A673 (cell line): ENCODE data around the gene ACP7. TPM values are rescaled to one million over a fixed set of nuclear protein-coding genes. Genes with fewer than 3 reads are reported as not detected.
A peak's percentile ranks its signal among the peaks of the same experiment; 100 is the strongest.

Experiments
- BruUV-seq: library from RNA; stranded (reverse); fragments of 400-500 nt; replicated peaks from 2 replicates; lab custom pipeline; 2021; lab: Mats Ljungman, UMichigan
- CTCF ChIA-PET: fragments of 300-600 bp; sonication (Branson Sonifier 250); formaldehyde crosslinking; loops from one replicate; lab custom pipeline; 2022; ENCODE audit warnings: antibody characterized with exemption; lab: Charles Lee
- POLR2A ChIA-PET: fragments of 300-600 bp; sonication (Branson Sonifier 250); formaldehyde crosslinking; loops from one replicate; lab custom pipeline; 2022; ENCODE audit warnings: antibody characterized with exemption; ENCODE audit not compliant: low non-redundant PET; lab: Charles Lee
- DNase-seq: peaks from one replicate; pipeline ENCODE4 v3.0.0-alpha.2; 2015; ENCODE audit warnings: low spot score
- H3K27ac ChIP-seq: fragments of 200-600 bp; sonication (generic); 2 replicates; pipeline ENCODE4 v1.5.1; 2016; ENCODE audit warnings: mixed run types, low read depth, mild to moderate bottlenecking, mixed read lengths, antibody characterized with exemption, low read length; ENCODE audit not compliant: poor library complexity, severe bottlenecking
- H3K27me3 ChIP-seq: fragments of 200-600 bp; sonication (generic); replicated peaks from 2 replicates; pipeline ENCODE4 v1.6.1; 2017; ENCODE audit warnings: mixed run types, low read depth, mild to moderate bottlenecking, mixed read lengths, antibody characterized with exemption, low read length; ENCODE audit not compliant: insufficient read depth, poor library complexity
- H3K36me3 ChIP-seq: fragments of 200-600 bp; sonication (generic); 2 replicates; pipeline ENCODE4 v1.6.1; 2016; ENCODE audit warnings: mixed run types, mild to moderate bottlenecking, mixed read lengths, antibody characterized with exemption, low read length; ENCODE audit not compliant: insufficient read depth, poor library complexity, severe bottlenecking
- H3K4me1 ChIP-seq: fragments of 200-600 bp; sonication (generic); 2 replicates; pipeline ENCODE4 v1.6.1; 2017; ENCODE audit warnings: mixed run types, mild to moderate bottlenecking, mixed read lengths, antibody characterized with exemption, low read length; ENCODE audit not compliant: insufficient read depth, poor library complexity, severe bottlenecking
- H3K4me3 ChIP-seq: fragments of 200-600 bp; sonication (generic); 2 replicates; pipeline ENCODE4 v1.5.1; 2016; ENCODE audit warnings: low read depth, mixed run types, mild to moderate bottlenecking, mixed read lengths, low read length; ENCODE audit not compliant: poor library complexity, severe bottlenecking
- H3K9me3 ChIP-seq: fragments of 200-600 bp; sonication (generic); 2 replicates; pipeline ENCODE4 v1.6.1; 2016; ENCODE audit warnings: mixed run types, low read depth, mild to moderate bottlenecking, mixed read lengths, antibody characterized with exemption, low read length; ENCODE audit not compliant: poor library complexity, severe bottlenecking
- EZH2 ChIP-seq: fragments of 200-600 bp; sonication (generic); IDR thresholded peaks from 2 replicates; pipeline ENCODE4 v1.6.1; 2017; ENCODE audit warnings: borderline replicate concordance, low read depth, mild to moderate bottlenecking, mixed read lengths, antibody characterized with exemption, low read length; ENCODE audit not compliant: poor library complexity, severe bottlenecking
- intact Hi-C: fragments of 100-400 bp; cut with micrococcal nuclease; formaldehyde crosslinking; loops from one replicate; pipeline ENCODE4 v1.10.0; 2022; ENCODE audit not compliant: unreplicated experiment
- total RNA-seq: library from RNA; stranded (reverse); gene quantifications from 2 replicates; pipeline ENCODE4 v1.2.3, GENCODE V29; 2021
- TF ChIP-seq, protein P1 (sequence below): fragments of 300-800, 200-600 bp; sonication (generic); conservative IDR thresholded peaks from 2 replicates; pipeline ENCODE4 v1.5.1; 2017; ENCODE audit warnings: low read depth, mild to moderate bottlenecking, antibody characterized with exemption, low read length, moderate library complexity, mixed read lengths

ACP7 gene
- total RNA-seq, 1 experiment from 2014 or later, result not detected

GRCh38 chr19:39038098-39038497 is 46.1 kb upstream of the ACP7 start:
- peak; percentile 86 for DNase-seq
- ChIA-PET CTCF (interaction anchor here (0.6 kb wide), 1 partner anchor 108 kb away, joined by 4 read pairs; the partner anchor contains the start of genes MRPS12 and SARS2), POLR2A (no interaction called here)
- Histone ChIP-seq H3K4me3 (peak overlapping the region; percentile 34), H3K36me3 (no peaks in the 10 kb centered on the region), H3K27me3 (no peaks in the 10 kb centered on the region), H3K4me1 (peaks cover 11% of the 10 kb centered on the region), H3K9me3 (no peaks in the 10 kb centered on the region), H3K27ac (no peak overlapping the region)
- BruUV-seq, result no TSS peak
- intact Hi-C loops, result no loop called here
- TF ChIP-seq, protein P1, sequence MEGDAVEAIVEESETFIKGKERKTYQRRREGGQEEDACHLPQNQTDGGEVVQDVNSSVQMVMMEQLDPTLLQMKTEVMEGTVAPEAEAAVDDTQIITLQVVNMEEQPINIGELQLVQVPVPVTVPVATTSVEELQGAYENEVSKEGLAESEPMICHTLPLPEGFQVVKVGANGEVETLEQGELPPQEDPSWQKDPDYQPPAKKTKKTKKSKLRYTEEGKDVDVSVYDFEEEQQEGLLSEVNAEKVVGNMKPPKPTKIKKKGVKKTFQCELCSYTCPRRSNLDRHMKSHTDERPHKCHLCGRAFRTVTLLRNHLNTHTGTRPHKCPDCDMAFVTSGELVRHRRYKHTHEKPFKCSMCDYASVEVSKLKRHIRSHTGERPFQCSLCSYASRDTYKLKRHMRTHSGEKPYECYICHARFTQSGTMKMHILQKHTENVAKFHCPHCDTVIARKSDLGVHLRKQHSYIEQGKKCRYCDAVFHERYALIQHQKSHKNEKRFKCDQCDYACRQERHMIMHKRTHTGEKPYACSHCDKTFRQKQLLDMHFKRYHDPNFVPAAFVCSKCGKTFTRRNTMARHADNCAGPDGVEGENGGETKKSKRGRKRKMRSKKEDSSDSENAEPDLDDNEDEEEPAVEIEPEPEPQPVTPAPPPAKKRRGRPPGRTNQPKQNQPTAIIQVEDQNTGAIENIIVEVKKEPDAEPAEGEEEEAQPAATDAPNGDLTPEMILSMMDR, result 0 out of 2 replicates have a peak, but pooled peaks have one; percentile 22
- no peak for TF ChIP-seq EZH2

- Histone ChIP-seq H3K36me3 (no peaks in the 10 kb centered on the region), H3K4me1 (peaks cover 4% of the 10 kb centered on the region), H3K27me3 (no peaks in the 10 kb centered on the region), H3K4me3 (no peak overlapping the region), H3K27ac (no peak overlapping the region), H3K9me3 (no peaks in the 10 kb centered on the region)
- ChIA-PET CTCF (no interaction called here), POLR2A (no interaction called here)
- DNase-seq, result no peak
- TF ChIP-seq EZH2, result no peak
- TF ChIP-seq, protein P1, result no peak
- no TSS peak for BruUV-seq
- intact Hi-C loops, result no loop called here
These were observed 38.7 kb upstream of the ACP7 start for GRCh38 chr19:39045506-39045905.

DNA sequence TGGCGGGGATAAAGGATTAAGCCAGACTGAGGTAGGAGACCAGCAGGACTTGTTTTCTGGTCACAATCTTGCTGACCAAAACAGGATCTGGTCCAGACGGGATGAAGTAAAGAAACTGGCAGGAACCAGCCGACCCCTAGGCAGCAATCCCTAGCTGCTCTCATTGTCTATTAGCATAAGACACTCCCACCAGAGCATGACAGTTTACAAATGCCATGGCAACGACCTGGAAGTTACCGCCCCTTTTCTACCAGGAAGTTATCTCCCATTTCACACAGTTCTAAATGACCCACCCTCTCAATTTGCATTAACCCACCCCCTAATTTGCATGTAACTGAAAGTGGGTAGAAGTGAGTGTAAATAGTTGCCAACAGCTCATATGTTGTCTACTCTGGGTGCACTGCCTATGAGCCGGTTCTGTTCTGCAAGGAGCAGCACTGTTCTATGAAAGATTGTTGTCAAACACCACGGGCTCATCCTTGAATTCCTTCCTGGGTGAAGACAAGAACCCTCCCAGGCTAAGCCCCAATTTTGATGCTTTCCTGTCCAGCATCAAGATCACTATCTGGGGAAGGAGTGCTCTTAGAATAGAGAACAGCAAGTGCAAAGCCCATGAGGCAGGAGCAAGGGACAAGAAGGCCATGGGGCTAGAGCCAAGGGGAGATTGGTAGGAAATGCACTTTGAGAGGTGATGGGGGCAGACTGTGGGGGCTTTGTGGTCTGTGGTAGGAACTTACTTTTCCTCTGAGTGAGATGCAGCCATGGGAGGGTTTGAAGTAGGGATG is 37.9 kb upstream of the ACP7 start:
- intact Hi-C loops, result no loop called here
- POLR2A ChIA-PET, result no interaction called here
- BruUV-seq, result no TSS peak

More for the DNA sequence above, 37.9 kb upstream of the ACP7 start:
- CTCF ChIA-PET, result no interaction called here
- peak; percentile 82 for DNase-seq
- H3K36me3 ChIP-seq, result no peaks in the 10 kb centered on the region
- no peaks in the 10 kb centered on the region for H3K9me3 ChIP-seq
- no peaks in the 10 kb centered on the region for H3K27me3 ChIP-seq
- H3K27ac ChIP-seq, result no peak overlapping the region
- H3K4me3 ChIP-seq, result no peak overlapping the region
- TF ChIP-seq EZH2, result no peak
- TF ChIP-seq, protein P1, result no peak
- peaks cover 4% of the 10 kb centered on the region for H3K4me1 ChIP-seq
